H1 (cell line): ENCODE measurements around the gene STX5. TPM values are rescaled to one million over a fixed set of nuclear protein-coding genes. Genes with fewer than 3 reads are reported as not detected.
A peak's percentile ranks its signal among the peaks of the same experiment; 100 is the strongest.

Experiments
- ASH2L ChIP-seq: fragments of 200-600, 300-600 bp; sonication (generic); IDR thresholded peaks from one replicate; pipeline ENCODE4 v1.7.1; 2017; ENCODE audit warnings: low read length
- ATF2 ChIP-seq: IDR thresholded peaks from 2 replicates; pipeline ENCODE4 v1.6.1; 2012; ENCODE audit warnings: low read length, inconsistent platforms
- CBX5 ChIP-seq: fragments of 300-800, 300-1000 bp; sonication (generic); IDR thresholded peaks from 2 replicates; pipeline ENCODE4 v1.7.1; 2016; ENCODE audit warnings: antibody characterized with exemption, low read length, low read depth
- CBX8 ChIP-seq: fragments of 300-800, 300-1000 bp; sonication (generic); IDR thresholded peaks from 2 replicates; pipeline ENCODE4 v1.7.1; 2016; ENCODE audit warnings: low read depth, low read length, borderline replicate concordance
- CEBPB ChIP-seq: IDR thresholded peaks from 2 replicates; pipeline ENCODE4 v1.6.1; 2012; ENCODE audit warnings: low read depth, low read length
- CHD1 ChIP-seq: IDR thresholded peaks from 2 replicates; pipeline ENCODE4 v1.6.1; 2012; ENCODE audit warnings: low read depth, low read length, improper control_type of control experiment
- CREB1 ChIP-seq: IDR thresholded peaks from 2 replicates; pipeline ENCODE4 v1.6.1; 2012; ENCODE audit warnings: inconsistent platforms
- EP300 ChIP-seq, 2 experiments: IDR thresholded peaks; 1 replicate in 1 of 2; 2 replicates in 1 of 2; pipeline ENCODE4 v1.6.1; 2011 to 2012; ENCODE audit warnings: low read depth in 2 of 2, low read length in 2 of 2, mild to moderate bottlenecking in 2 of 2, borderline replicate concordance in 1 of 2, inconsistent platforms in 1 of 2, moderate library complexity in 1 of 2
- JUND ChIP-seq: IDR thresholded peaks from 2 replicates; pipeline ENCODE4 v1.6.1; 2011; ENCODE audit warnings: mild to moderate bottlenecking, improper control_type of control experiment, low read length
- MAX ChIP-seq: IDR thresholded peaks from 2 replicates; pipeline ENCODE4 v1.6.1; 2012; ENCODE audit warnings: inconsistent platforms
- NANOG ChIP-seq: IDR thresholded peaks from 2 replicates; pipeline ENCODE4 v1.6.1; 2011; ENCODE audit warnings: low read length, low read depth, mild to moderate bottlenecking, inconsistent platforms; ENCODE audit not compliant: insufficient read depth, poor library complexity, severe bottlenecking
- NRF1 ChIP-seq: IDR thresholded peaks from 2 replicates; pipeline ENCODE4 v1.6.1; 2011; ENCODE audit warnings: mild to moderate bottlenecking, low read depth, low read length, improper control_type of control experiment
- POU5F1 ChIP-seq: IDR thresholded peaks from 2 replicates; pipeline ENCODE4 v1.6.1; 2011; ENCODE audit warnings: low read depth, mild to moderate bottlenecking, low read length, moderate library complexity
- RAD21 ChIP-seq, 2 experiments: IDR thresholded peaks in 1 of 2; conservative IDR thresholded peaks in 1 of 2; 2 replicates each; pipeline ENCODE4 v1.6.1; 2011; ENCODE audit warnings: low read depth in 2 of 2, low read length in 2 of 2, improper control_type of control experiment in 1 of 2, inconsistent platforms in 1 of 2, mild to moderate bottlenecking in 1 of 2, moderate library complexity in 1 of 2
- RFX5 ChIP-seq: IDR thresholded peaks from 2 replicates; pipeline ENCODE4 v1.6.1; 2011; ENCODE audit warnings: low read depth, low read length, improper control_type of control experiment, borderline replicate concordance
- SIRT6 ChIP-seq: IDR thresholded peaks from one replicate; pipeline ENCODE4 v1.7.1; 2012; ENCODE audit warnings: low read length, inconsistent platforms
- SIX5 ChIP-seq: IDR thresholded peaks from 2 replicates; pipeline ENCODE4 v1.6.1; 2011; ENCODE audit warnings: mild to moderate bottlenecking, low read depth, low read length
- SP1 ChIP-seq: IDR thresholded peaks from 2 replicates; pipeline ENCODE4 v1.6.1; 2011; ENCODE audit warnings: low read depth, low read length
- SP2 ChIP-seq: IDR thresholded peaks from 2 replicates; pipeline ENCODE4 v1.6.1; 2012; ENCODE audit warnings: mild to moderate bottlenecking, low read length, inconsistent platforms
- SP4 ChIP-seq: IDR thresholded peaks from 2 replicates; pipeline ENCODE4 v1.6.1; 2012; ENCODE audit warnings: low read length, inconsistent platforms
- TAF1 ChIP-seq: IDR thresholded peaks from 2 replicates; pipeline ENCODE4 v1.6.1; 2011; ENCODE audit warnings: mild to moderate bottlenecking, low read depth, low read length
- TCF12 ChIP-seq: IDR thresholded peaks from 2 replicates; pipeline ENCODE4 v1.6.1; 2011; ENCODE audit warnings: low read depth, mild to moderate bottlenecking, low read length
- YY1 ChIP-seq: IDR thresholded peaks from 2 replicates; pipeline ENCODE4 v1.6.1; 2011; ENCODE audit warnings: low read depth, mild to moderate bottlenecking, low read length
- ZNF274 ChIP-seq: IDR thresholded peaks from 2 replicates; pipeline ENCODE4 v1.7.0; 2012; ENCODE audit warnings: low read length, borderline replicate concordance; ENCODE audit errors: extremely low read depth
- polyA plus RNA-seq, 7 experiments: library from polyadenylated mRNA; depleted of rRNA in 3 of 7; stranded (reverse) in 5 of 7; unstranded in 2 of 7; fragments of >200 nt in 5 of 7; fragments of 200-250 nt in 2 of 7; gene quantifications; 1 replicate in 5 of 7; 2 replicates in 1 of 7; 4 replicates in 1 of 7; pipeline versions ENCODE4 v1.2.1 to v1.2.3, GENCODE V29; 2011 to 2013; ENCODE audit warnings: missing spikeins in 2 of 7, mixed read lengths in 2 of 7
- total RNA-seq: library from RNA; stranded (reverse); fragmentation: NEBNext Ultra II Directional; extraction: Animal tissue kit (Norgen Biotek cat#: 25700); gene quantifications from 2 replicates; pipeline ENCODE4 v1.2.1, GENCODE V29; 2021

The STX5 gene
- total and polyA plus RNA-seq, 2 of the 8 experiments (the other 6 are each of a cell fraction or from before 2014, with no cell fraction given) = 24.2 to 28.5 TPM

DNA sequence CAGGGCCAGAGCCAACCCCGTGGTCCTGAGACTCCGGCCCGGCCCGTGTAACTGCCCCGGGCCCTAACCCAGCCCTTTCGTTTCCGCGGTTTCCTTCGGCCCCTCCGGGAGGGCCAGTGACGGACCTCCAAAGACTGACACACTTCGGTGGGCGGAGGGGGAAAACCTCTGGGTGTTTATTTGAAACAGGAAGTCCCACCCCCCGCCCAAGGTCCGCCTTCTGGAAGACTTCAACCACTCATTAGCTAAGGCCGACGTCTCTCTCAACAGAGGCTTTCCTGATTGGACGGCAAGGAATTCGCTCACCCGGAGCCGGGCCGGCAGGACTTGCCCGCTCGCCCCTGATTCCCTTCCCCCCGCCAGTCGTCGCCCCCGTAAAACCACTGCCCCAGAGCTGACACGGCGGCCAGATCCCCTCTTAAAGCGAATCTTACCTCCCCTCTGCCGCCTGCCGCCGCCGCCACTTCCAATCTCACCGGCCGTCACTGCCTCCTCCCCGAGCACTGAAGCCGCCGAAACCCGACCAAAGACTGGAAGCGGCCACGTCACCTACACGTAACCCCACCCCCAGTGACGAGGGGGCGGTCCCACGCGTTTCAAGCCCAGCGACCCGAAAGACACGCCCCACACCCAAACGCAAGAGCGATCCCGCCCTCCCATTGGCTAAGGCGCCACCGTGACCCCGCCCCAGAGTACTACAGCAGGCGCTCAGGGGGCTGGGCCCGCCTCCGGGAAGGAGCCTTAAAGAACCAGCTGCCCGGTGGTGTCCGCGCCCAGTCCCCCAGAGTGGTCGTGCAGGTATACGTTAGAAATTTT is at the start of gene STX5 (continued):
- peak; percentile 10; the same call in 1 of the 2 replicates for TF ChIP-seq MAX
- TF ChIP-seq NANOG = no peak
- no peak for TF ChIP-seq TCF12
- TF ChIP-seq NRF1 = no peak
- no peak for TF ChIP-seq CHD1
- TF ChIP-seq TAF1 = peak; percentile 95
- peak; percentile 98 for TF ChIP-seq SP1
- TF ChIP-seq RFX5 = no peak; the same call in 1 of the 2 replicates
- no peak for TF ChIP-seq CBX8
- TF ChIP-seq RAD21 (IDR thresholded peaks at IDR 0.05 in 1 of 2, conservative IDR thresholded peaks at IDR 0.05 in 1 of 2; ENCODE audit: low read depth in 2 of 2, low read length in 2 of 2) = no peak
- no peak for TF ChIP-seq CBX5
- no peak for TF ChIP-seq JUND
- TF ChIP-seq YY1 = no peak
- no peak for TF ChIP-seq ATF2
- peak; percentile 70 for TF ChIP-seq ASH2L
- TF ChIP-seq SIX5 = no peak
- TF ChIP-seq CREB1 = peak; percentile 94
- no peak for TF ChIP-seq ZNF274
- no peak for TF ChIP-seq EP300 (IDR thresholded peaks at IDR 0.05; ENCODE audit: borderline replicate concordance in 1 of 2, low read depth in 2 of 2, low read length in 2 of 2)
- TF ChIP-seq SP4 = peak; percentile 91
- TF ChIP-seq CEBPB = no peak
- peak; percentile 91 for TF ChIP-seq SP2
- TF ChIP-seq SIRT6 = no peak
- no peak for TF ChIP-seq POU5F1
